GM12878 (cell line): ENCODE data around the gene ESYT2. TPM values are rescaled to one million over a fixed set of nuclear protein-coding genes. Genes with fewer than 3 reads are reported as not detected.

Experiments
- ATAC-seq: fragments of 200-7000 bp; cut with Tn5 transposase; 3 replicates; pipeline ENCODE4 v1.9.1; 2020; ENCODE audit warnings: mild to moderate bottlenecking, moderate library complexity
- BruUV-seq: library from RNA; stranded (reverse); fragments of 400-500 nt; replicated peaks from 2 replicates; lab custom pipeline; 2021; lab: Mats Ljungman, UMichigan
- CTCF ChIA-PET: fragments of 300-600 bp; sonication (Branson Sonifier 250); formaldehyde crosslinking; extraction: SDS; loops from one replicate; lab custom pipeline; 2021; ENCODE audit warnings: inconsistent platforms; lab: Yijun Ruan, JAX
- POLR2A ChIA-PET: fragments of 350-600 bp; formaldehyde crosslinking; extraction: SDS; loops from one replicate; lab custom pipeline; 2021; ENCODE audit warnings: inconsistent platforms; lab: Charles Lee
- RAD21 ChIA-PET: fragments of 300-600 bp; sonication (Branson Sonifier 250); formaldehyde crosslinking; loops from one replicate; lab custom pipeline; 2023; ENCODE audit warnings: antibody characterized with exemption; ENCODE audit not compliant: unreplicated experiment; lab: Charles Lee
- SMC1A ChIA-PET: fragments of 300-600 bp; sonication (Branson Sonifier 250); formaldehyde crosslinking; loops from one replicate; lab custom pipeline; 2023; ENCODE audit not compliant: unreplicated experiment, uncharacterized antibody; lab: Charles Lee
- DNase-seq: peaks from one replicate; pipeline ENCODE4 v3.0.0-alpha.2; 2011; ENCODE audit warnings: low read depth, low spot score
- FAIRE-seq: peaks from 3 replicates; lab custom pipeline; 2011; peaks lifted over from hg19 to GRCh38; lab: Jason Lieb, UNC
- H2AFZ ChIP-seq: 2 replicates; pipeline ENCODE4 v1.6.0; 2011; ENCODE audit warnings: low read depth, low read length, control low read depth; ENCODE audit not compliant: control insufficient read depth
- H3K27ac ChIP-seq: 2 replicates; pipeline ENCODE4 v1.5.1; 2011; ENCODE audit warnings: control low read depth; ENCODE audit not compliant: control insufficient read depth, insufficient read depth
- H3K27me3 ChIP-seq, 2 experiments: replicated peaks in 1 of 2; 2 replicates each; pipeline versions ENCODE4 v1.6.0 to v1.6.1; 2011; ENCODE audit warnings: low read length in 1 of 2; ENCODE audit not compliant: control insufficient read depth in 2 of 2, insufficient read depth in 2 of 2
- H3K36me3 ChIP-seq, 2 experiments: 2 replicates each; pipeline ENCODE4 v1.5.1; 2011; ENCODE audit warnings: low read length in 1 of 2; ENCODE audit not compliant: control insufficient read depth in 2 of 2, insufficient read depth in 2 of 2
- H3K4me1 ChIP-seq: 2 replicates; pipeline ENCODE4 v1.6.1; 2011; ENCODE audit warnings: mild to moderate bottlenecking, low read length, moderate library complexity, mixed read lengths; ENCODE audit not compliant: control insufficient read depth, insufficient read depth
- H3K4me2 ChIP-seq: 2 replicates; pipeline ENCODE4 v1.6.0; 2011; ENCODE audit warnings: control low read depth; ENCODE audit not compliant: control insufficient read depth, insufficient read depth
- H3K4me3 ChIP-seq: fragments of 200-600 bp; sonication (generic); 2 replicates; pipeline ENCODE4 v1.5.1; 2016
- H3K79me2 ChIP-seq: 2 replicates; pipeline ENCODE4 v1.6.0; 2011; ENCODE audit warnings: low read length; ENCODE audit not compliant: control insufficient read depth, insufficient read depth
- H3K9ac ChIP-seq: 2 replicates; pipeline ENCODE4 v1.8.0; 2011; ENCODE audit warnings: low read length, control low read depth, mixed read lengths; ENCODE audit not compliant: control insufficient read depth, insufficient read depth
- H3K9me3 ChIP-seq: replicated peaks from 3 replicates; pipeline ENCODE4 v1.5.1; 2011; ENCODE audit warnings: mild to moderate bottlenecking, low read length; ENCODE audit not compliant: control insufficient read depth, insufficient read depth
- H4K20me1 ChIP-seq: 2 replicates; pipeline ENCODE4 v1.6.0; 2011; ENCODE audit not compliant: control insufficient read depth, insufficient read depth
- CEBPB ChIP-seq, 2 experiments: fragments of 150-350 bp in 1 of 2; IDR thresholded peaks; 2 replicates each; pipeline ENCODE4 v1.6.1; 2012 to 2014; ENCODE audit warnings: low read depth in 2 of 2, low read length in 2 of 2, borderline replicate concordance in 1 of 2, inconsistent platforms in 1 of 2
- IKZF2 ChIP-seq, 2 experiments: fragments of 450-650 bp; IDR thresholded peaks; 2 replicates each; pipeline ENCODE4 v1.6.1; 2017; ENCODE audit warnings: mild to moderate bottlenecking in 2 of 2, moderate library complexity in 2 of 2
- PRDM15 ChIP-seq: fragments of 450-650 bp; formaldehyde crosslinking; IDR thresholded peaks from 2 replicates; pipeline ENCODE4 v1.4.0; 2020; ENCODE audit warnings: mild to moderate bottlenecking, moderate library complexity
- RFX5 ChIP-seq: IDR thresholded peaks from 2 replicates; pipeline ENCODE4 v1.6.1; 2011; ENCODE audit warnings: low read depth, low read length, improper control_type of control experiment
- SIN3A ChIP-seq: IDR thresholded peaks from 2 replicates; pipeline ENCODE4 v1.6.1; 2012; ENCODE audit warnings: low read depth, low read length, improper control_type of control experiment
- SMAD5 ChIP-seq: IDR thresholded peaks from 2 replicates; pipeline ENCODE4 v1.6.1; 2016; ENCODE audit warnings: antibody characterized with exemption, low read depth
- SMC3 ChIP-seq: IDR thresholded peaks from 2 replicates; pipeline ENCODE4 v1.6.1; 2011; ENCODE audit warnings: low read length, improper control_type of control experiment, borderline replicate concordance
- WRNIP1 ChIP-seq: IDR thresholded peaks from 2 replicates; pipeline ENCODE4 v1.6.1; 2011; ENCODE audit warnings: low read depth, low read length, improper control_type of control experiment, borderline replicate concordance
- ZNF217 ChIP-seq: fragments of 450-650 bp; IDR thresholded peaks from 2 replicates; pipeline ENCODE4 v1.6.1; 2017; ENCODE audit warnings: antibody characterized with exemption, mild to moderate bottlenecking
- WGBS: methylation state at CpG from one replicate; pipeline ENCODE4 v1.1.6; 2016; ENCODE audit warnings: low lambda C conversion rate; ENCODE audit not compliant: insufficient replicate concordance, insufficient coverage; ENCODE audit errors: missing lambda C conversion rate; 5-methylcytosine and 5-hydroxymethylcytosine counted together
- in situ Hi-C: fragments of 300-500 bp; cut with MboI; formaldehyde crosslinking; loops from 9 replicates; pipeline ENCODE4 v1.14.3; 2018; ENCODE audit warnings: mixed read lengths
- intact Hi-C: fragments of 100-400 bp; cut with micrococcal nuclease; formaldehyde crosslinking; loops from one replicate; pipeline ENCODE4 v1.14.2; 2022; ENCODE audit not compliant: unreplicated experiment
- polyA plus RNA-seq, 11 experiments: library from polyadenylated mRNA; depleted of rRNA in 4 of 11; unstranded in 6 of 11; stranded (reverse) in 5 of 11; fragments of >200 nt; fragmentation: Nextera tagmentation in 4 of 11; fragmentation: Illumina TruSeq in 1 of 11; extraction: Ambion mirVana in 4 of 11; extraction: Trizol in 1 of 11; gene quantifications; 1 replicate in 1 of 11; 2 replicates in 10 of 11; pipeline versions ENCODE4 v1.2.1 to v1.2.3, GENCODE V29; 2011 to 2016; ENCODE audit warnings: inconsistent platforms in 2 of 11, missing spikeins in 2 of 11, low read depth in 1 of 11
- total RNA-seq, 4 experiments: library from RNA; depleted of rRNA in 3 of 4; stranded (reverse); fragments of >200 nt in 3 of 4; fragmentation: Illumina TruSeq in 1 of 4; extraction: Trizol in 1 of 4; gene quantifications; 2 replicates each; pipeline versions ENCODE4 v1.2.1 to v1.2.3, GENCODE V29; 2013 to 2021

Gene ESYT2
- total and polyA plus RNA-seq, 10 of the 15 experiments (the other 5 are each of a cell fraction or from before 2014, with no cell fraction given): 1.9 to 44.6 (median 21.4) TPM

GRCh38 chr7:158748335-158748734, 81.0 kb downstream of the ESYT2 start:
- BruUV-seq: no TSS peak
- TF ChIP-seq SMAD5 (no peak), SIN3A (no peak), ZNF217 (no peak), SMC3 (no peak), PRDM15 (CRISPR knock-in tag) (no peak), WRNIP1 (no peak), IKZF2 (IDR thresholded peaks at IDR 0.05) (no peak), RFX5 (no peak), CEBPB (IDR thresholded peaks at IDR 0.05; ENCODE audit: borderline replicate concordance in 1 of 2, low read depth in 2 of 2, low read length in 2 of 2) (no peak)
- FAIRE-seq: no peak
- RAD21 ChIA-PET: interaction anchor here (0.8 kb wide), 1 partner anchor 44 kb away, joined by 3 read pairs; the partner anchor contains the start of gene NCAPG2
- Histone ChIP-seq H3K4me2 (no peak overlapping the region), H3K36me3 (peaks cover 1 to 3% of the 10 kb centered on the region in 2 experiments; a peak in 3 of 4 replicates), H3K79me2 (no peaks in the 10 kb centered on the region), H3K4me1 (no peaks in the 10 kb centered on the region), H3K9ac (no peak overlapping the region), H4K20me1 (no peaks in the 10 kb centered on the region), H3K27ac (no peak overlapping the region), H3K9me3 (no peaks in the 10 kb centered on the region), H3K4me3 (no peak overlapping the region), H2AFZ (no peak overlapping the region), H3K27me3 (no peaks in the 10 kb centered on the region)
- intact Hi-C loops (no loop called here), in situ Hi-C loops (no loop called here)
- CTCF ChIA-PET: no interaction called here
- WGBS: 89% methylated on average over 10 of the region's 10 CpGs
- no peak for DNase-seq
- POLR2A ChIA-PET: interaction anchor here (0.5 kb wide), 1 partner anchor 119 kb away, joined by 3 read pairs; no protein-coding TSS in a partner anchor
- SMC1A ChIA-PET: interaction anchor here (0.6 to 1.6 kb wide), 3 partner anchors 14 to 250 kb away, joined by 3 to 5 read pairs (median 4); no protein-coding TSS in a partner anchor
- ATAC-seq: no peak
